HG03571 (cell line): ENCODE results near the gene WDR45B.

Experiments used
- ATAC-seq: cut with Tn5 transposase; IDR thresholded peaks from one replicate; pipeline ENCODE4 v1.9.1; 2021; ENCODE audit not compliant: unreplicated experiment

The WDR45B gene

DNA sequence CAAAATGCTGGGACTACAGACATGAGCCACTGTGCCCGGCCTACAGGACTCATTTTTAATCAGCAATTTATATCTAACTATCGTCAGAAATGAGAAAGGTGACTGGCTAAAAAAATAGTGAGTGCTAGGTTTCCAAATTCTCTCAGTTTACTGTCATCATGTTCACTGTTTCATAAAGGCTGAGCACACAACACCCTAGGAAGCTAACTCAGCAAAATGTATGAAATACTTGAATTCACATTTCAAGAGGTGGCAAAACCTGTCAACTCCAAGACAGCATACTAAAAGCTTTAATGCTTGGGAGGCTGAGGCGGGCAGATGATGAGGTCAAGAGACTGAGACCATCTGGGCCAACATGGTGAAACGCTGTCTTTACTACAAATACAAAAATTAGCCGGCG, 16.7 kb downstream of the WDR45B start:
- no peak for ATAC-seq

GRCh38 chr17:82630212-82630611, 18.0 kb downstream of the WDR45B start:
- no peak for ATAC-seq

GRCh38 chr17:82629748-82630147, 18.5 kb downstream of the WDR45B start:
- ATAC-seq: no peak

- no peak for ATAC-seq
These were observed 20.8 kb downstream of the WDR45B start for GRCh38 chr17:82627405-82627804.

- no peak for ATAC-seq
These were observed 24.5 kb downstream of the WDR45B start for GRCh38 chr17:82623707-82624106.

DNA sequence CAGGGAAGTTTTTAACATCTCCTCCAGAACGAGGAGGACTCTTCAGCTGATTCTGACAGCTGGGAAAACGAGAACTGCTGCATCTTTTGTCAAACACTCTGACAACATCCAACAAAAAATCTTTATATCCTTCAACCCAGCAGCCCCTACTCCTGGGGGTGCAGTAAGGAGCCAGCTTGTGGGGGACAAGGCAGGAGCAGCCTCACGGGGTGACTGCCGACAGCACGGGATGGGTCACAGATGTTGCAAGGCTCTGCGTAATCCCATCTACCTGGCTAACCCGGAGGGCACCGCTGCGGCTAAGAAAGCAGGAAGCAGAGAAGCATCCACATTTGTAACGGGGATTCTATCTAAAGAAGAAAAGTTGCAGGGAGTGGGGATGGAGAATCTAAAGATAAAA, 28.6 kb downstream of the WDR45B start:
- no peak for ATAC-seq

DNA sequence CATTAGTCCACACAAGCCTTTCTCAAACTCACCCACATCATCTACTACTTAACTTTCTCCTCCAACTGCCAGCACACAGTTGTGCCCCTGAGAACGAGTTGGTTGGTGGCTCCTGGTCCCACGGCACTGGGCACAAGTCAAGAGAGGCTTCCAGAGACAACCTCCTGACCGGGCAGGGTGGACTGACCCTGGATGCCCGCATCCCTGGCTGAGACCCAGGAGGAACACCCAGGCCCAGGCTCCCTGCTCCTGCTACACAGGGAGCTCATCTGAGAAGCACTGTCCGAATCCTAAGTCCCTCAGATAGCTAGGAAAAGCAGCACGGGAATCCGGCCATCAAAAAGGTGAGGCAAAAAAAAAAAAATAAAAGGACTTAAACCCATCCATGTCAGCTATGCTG, 29.0 kb downstream of the WDR45B start:
- ATAC-seq: no peak

DNA sequence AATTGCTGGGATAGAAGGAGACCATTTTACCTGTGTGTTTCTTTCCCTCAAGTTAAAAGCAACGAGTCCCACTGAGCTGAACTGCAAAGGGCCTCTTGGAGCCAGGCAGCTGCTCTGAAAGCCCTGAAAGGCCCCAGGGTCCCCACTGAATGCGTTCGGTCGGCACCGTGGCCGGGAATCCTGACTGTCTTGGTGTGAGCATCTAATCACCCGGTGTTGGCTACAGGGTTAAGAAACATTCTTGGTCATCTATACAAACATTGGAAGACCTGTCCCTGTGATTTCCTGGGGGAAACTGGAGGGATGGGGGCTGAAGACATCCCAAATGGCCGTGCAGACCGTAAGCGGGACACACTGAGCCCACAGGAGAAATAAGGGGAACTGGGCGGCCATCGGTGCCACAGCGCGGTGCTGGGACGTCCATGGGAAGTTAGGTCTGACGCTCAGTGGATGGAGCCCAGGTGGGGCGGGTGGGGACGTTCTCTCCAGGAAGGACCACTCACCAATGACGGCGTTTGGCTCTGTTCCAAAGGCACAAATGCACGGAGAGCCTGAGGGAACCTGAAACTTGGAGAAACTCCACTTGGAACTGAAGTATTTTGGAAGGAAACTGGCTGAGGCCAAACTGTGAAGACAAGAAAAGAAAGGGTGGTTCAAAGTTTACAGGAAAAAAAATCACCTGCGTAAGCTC, 32.1 kb downstream of the WDR45B start:
- ATAC-seq: no peak

GRCh38 chr17:82615084-82616020, 32.9 kb downstream of the WDR45B start:
- ATAC-seq: no peak

DNA sequence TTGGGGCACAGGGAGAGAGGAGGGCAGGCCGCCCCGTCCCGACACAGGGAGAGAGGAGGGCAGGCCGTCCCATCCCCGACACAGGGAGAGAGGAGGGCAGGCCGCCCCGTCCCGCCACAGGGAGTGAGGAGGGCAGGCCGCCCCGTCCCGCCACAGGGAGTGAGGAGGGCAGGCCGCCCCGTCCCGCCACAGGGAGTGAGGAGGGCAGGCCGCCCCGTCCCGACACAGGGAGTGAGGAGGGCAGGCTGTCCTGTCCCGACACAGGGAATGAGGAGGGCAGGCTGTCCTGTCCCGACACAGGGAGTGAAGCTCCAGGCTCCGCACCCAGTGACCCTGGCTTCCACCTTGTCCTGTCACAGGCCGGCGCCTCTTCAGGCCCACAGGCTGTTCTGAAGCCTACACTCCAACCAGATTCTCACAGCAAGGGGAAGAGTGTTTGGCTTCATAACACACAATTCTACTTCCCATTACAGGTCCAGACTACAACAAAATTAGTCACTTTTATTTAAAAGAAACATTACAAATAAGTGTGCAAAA, 34.1 kb downstream of the WDR45B start:
- no peak for ATAC-seq

GRCh38 chr17:82613283-82614094, 34.8 kb downstream of the WDR45B start:
- ATAC-seq: no peak

DNA sequence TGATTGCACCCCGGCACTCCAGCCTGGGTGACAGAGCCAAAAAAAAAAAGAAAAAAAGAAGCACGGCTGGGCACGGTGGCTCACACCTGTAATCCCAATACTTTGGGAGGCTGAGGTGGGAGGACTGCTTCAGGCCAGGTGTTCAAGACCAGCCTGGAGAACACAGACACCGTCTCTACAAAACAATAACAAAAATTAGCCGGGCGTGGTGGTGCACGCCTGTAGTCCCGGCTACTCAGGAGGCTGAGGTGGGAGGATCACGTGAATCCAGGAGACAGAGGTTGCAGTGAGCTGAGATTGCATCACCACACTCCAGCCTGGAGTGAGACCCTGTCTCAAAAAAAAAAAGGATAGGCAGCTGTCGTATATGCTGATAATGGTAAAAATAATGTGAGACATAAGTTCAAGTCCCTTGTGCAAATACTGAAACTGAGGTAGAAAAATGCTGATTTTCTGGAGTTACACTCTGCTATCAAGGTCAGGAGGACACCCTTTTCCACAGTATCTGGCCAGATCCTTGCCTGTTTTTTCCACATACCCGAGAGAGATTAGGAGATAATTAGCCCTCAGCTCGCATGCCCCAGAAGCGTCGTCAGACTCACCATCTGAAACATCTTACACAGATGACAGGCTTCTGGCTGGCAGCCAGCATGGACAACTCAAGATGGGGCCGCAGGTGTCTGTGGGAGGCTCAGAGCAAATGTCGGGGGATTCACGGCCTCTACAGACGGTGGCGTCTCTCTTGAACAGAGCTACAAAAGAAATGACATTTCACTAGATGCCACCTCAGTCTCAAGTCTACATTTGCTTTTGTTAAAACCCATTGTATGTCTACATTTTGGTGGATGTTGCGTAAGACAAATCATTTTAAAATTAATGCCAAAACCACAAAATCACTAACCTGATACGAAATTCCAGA, 36.8 kb downstream of the WDR45B start:
- no peak for ATAC-seq

- no peak for ATAC-seq
These were observed 38.6 kb downstream of the WDR45B start for GRCh38 chr17:82609655-82610054.

DNA sequence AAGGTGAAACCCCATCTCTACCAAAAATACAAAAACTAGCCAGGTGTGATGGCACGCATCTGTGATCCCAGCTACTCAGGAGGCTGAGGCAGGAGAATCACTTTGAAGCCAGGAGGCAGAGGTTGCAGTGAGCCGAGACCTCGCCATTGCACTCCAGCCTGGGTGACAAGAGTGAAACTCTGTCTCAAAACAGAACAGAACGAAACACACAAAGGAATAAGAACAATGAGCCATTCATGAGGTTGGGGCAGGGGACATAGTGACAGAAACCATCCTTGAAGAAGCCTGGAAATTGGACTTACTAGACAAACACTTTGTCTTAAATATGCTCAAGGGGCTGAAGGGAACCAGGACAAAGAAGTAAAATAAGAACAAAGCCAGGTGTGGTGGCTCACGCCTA, 39.4 kb downstream of the WDR45B start:
- no peak for ATAC-seq

GRCh38 chr17:82605939-82606600, 42.2 kb downstream of the WDR45B start:
- no peak for ATAC-seq

DNA sequence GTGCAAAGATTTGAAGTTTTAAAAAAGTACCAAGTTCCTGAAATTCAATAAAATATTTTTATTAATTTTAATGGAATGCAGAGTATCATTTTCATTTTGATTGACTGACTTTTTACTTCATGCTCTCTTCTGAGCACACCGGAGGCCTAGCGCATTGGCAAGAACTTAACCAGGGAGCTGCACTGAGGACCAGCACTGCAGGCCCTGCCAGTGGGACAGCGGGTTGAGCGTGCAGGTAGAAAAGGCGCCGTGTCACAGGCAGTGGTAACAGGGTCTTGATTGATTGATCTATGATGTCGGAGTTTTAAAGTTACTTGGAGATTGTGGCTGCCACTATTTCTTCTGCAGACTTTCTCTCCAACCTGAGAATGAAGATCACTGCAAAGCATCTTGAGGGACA, 43.7 kb downstream of the WDR45B start:
- ATAC-seq: no peak

GRCh38 chr17:82603981-82604448, 44.2 kb downstream of the WDR45B start:
- ATAC-seq: no peak

DNA sequence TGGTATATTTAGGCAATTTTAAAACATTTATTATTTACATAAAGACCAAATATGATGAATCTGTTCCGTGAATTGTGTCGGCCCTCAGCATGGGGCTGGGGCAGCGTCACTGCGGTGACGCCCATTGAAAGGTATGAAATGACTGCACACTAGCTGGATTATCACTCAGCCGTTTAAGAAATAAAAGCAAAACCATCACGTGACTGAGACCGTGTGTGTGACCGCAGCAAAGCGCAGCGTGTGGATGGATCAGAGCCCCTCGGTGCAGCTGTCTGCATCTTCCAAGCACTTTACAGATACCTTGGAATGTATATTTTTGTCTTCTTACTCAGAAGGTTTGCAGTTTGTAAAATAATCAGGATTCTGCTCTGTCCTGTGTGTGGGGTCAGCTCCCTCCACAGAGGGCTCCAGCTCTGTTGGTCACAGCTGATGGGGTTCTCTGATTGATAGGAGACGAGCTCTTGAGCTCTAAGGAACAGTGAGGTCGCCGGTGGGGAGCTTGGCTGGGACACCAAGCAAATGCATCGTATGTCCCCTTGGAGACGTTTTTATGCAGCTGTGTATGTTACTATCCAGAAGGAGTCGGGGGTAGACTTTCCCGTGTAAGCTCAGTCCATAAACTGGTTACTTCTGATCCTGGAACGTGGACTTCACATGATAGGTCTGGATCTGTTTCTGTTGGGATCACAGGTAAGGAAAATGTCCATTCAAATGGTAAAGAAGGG, 45.1 kb downstream of the WDR45B start:
- ATAC-seq: no peak

DNA sequence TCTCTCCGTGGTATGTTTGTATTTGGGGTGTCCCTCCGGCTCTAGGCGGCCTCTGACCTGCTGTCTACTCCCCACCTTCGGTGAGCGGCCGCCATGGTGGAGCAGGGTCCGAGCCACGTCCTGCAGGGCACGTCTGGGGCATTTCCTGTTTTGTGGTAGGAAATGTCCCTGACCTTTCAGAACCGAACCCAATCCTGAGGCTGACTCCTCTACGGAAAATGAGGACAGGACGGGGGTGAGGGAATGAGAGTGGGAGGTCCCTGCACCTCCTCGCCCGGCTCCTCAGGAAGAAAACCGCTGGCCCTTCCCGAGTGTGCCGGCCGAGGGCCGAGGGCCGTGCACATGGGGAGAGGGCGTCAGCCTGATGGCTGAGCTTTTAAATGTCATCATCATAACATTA, 45.8 kb downstream of the WDR45B start:
- no peak for ATAC-seq
